HG02981 (cell line): ENCODE data around the gene IFITM1.
A peak's percentile ranks its signal among the peaks of the same experiment; 100 is the strongest.
"Not testable (repeated sequence)": the region's sequence is repeated elsewhere in the genome, so short reads cannot be mapped to it uniquely, and the experiment has no call there.

Source experiments
- ATAC-seq: cut with Tn5 transposase; IDR thresholded peaks from one replicate; pipeline ENCODE4 v1.9.1; 2021; ENCODE audit warnings: mild to moderate bottlenecking, moderate library complexity; ENCODE audit not compliant: unreplicated experiment

Gene IFITM1

GRCh38 chr11:340539-341512 lies 27.0 kb downstream of the IFITM1 start:
- ATAC-seq = no peak

GRCh38 chr11:342328-342727 lies 28.5 kb downstream of the IFITM1 start:
- no peak for ATAC-seq

DNA sequence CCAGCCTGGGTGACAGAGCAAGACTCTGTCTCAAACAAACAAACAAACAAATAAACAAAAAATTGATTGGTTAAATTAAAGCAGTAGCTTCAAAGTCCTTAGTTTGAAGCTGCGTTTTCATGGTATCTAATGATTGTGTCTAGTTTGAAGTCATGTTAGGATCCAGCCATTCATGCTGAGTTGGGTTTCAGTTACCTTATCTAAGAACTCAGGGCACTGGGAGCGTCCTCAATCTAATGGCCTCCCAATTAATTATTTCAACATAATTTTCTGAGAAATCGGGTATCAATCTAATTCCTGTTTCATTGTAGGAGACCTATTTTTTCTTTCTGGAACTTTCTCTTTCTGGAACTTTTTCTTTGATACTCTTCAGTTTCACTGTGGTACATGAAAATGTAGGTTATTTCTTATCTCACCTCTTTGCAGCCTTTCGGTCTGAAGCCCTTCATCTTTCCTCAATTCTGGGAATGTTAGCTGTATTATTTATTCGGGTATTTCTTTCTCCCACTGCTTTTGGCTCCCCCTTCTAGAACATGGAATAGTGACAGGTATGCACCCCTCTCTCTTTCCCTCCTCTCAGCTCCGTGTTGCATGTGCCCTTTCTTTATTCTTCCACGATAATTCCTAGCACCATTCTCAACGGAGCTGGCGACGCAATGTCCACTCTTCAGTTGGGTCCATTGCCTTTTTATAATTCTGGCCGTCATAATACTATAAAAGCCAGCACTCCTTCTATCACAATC lies 31.2 kb downstream of the IFITM1 start:
- no peak for ATAC-seq

- no peak for ATAC-seq
Observed at GRCh38 chr11:346529-346928, 32.7 kb downstream of the IFITM1 start.

DNA sequence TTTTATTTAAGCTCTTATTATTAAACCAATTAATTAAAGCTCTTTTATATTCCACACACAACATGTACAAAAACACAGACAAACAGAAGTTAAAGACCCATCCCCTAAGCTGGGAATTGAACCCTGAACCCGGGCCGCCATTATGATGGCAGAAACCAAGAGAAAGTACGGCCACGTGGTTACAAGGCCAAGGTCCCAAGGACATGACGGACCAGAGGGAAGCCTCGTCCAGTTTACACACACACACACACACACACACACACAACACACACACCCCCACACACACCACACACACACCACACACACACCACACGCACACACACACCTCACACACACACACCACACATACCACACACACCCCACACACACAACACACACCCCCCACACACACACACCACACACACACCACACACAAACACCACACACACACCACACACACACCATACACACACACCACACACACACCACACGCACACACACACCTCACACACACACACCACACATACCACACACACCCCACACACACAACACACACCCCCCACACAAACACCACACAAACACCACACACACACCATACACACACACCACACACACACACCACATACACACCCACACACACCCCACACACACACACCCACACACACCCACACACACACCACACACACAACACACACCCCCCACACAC lies 35.6 kb downstream of the IFITM1 start:
- ATAC-seq = not testable (repeated sequence)

DNA sequence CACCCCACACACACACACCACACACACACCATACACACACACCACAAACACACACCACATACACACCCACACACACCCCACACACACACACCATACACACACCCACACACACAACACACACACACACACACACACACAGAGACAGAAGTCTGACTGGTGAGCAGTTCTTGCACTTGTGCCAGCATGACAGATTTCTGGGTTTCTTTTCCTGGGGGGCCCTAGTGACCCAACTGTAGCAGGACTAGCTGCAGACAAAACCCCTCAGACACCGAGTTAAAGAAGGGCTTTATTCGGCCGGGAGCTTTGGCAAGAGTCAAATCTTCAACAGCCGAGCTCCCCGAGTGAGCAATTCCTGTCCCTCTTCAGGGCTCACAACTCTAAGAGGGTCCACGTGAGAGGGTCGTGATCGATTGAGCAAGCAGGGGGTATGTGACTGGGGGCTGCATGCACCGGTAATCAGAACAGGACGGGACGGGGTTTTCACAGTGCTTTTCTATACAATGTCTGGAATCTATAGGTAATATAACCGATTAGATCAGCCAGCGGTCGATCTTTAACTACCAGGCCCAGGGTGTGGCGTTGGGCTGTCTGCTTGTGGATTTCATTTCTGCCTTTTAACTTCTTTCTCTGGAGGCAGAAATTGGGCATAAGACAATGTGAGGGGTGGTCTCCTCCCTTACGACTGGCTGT lies 36.3 kb downstream of the IFITM1 start:
- ATAC-seq = peak; percentile 18

DNA sequence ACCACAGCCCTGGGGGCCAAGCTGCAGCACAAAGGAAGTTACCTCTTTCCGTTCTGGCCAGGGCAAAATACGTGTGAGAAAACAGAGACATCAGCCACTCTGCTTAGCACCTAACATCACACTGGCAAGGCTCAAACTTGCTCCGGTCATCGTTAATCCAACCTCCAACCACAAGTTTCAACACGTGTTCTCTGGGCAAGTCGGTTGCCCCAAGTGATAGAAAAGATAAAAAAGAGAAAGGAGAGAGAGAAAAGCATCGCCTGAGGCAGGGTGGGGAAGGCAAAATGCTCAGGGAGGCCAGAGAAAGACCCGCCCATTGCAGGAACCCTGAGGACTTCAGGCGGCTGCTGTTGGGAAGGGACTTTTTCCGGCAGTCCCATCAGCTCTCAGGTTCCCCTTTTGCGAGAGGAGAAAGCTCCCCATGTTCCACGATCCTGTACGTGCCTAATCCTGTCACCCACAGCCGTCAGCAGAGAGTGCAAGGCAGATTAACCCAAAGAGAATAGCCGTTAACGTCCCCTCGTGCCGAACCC lies 36.9 kb downstream of the IFITM1 start:
- peak; percentile 46 for ATAC-seq

DNA sequence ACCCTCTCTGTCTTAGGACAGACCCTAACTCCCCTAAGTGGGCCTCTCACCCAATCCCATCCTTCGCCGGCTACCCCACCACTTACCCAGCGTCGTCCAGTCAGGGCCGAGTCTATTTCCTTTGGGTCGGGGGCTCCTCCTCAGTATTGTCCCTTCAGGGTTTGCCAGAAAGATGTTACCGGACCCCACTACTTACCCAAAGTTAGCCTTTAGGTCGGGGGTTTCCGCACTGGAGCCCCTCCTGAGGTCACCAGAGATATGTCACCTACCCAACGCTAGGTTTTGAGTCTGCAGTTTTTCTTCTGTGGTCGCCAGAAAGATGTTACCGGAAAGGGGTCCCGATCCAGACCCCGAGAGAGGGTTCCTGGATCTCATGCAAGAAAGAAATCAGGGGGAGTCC lies 37.6 kb downstream of the IFITM1 start:
- ATAC-seq = no peak

DNA sequence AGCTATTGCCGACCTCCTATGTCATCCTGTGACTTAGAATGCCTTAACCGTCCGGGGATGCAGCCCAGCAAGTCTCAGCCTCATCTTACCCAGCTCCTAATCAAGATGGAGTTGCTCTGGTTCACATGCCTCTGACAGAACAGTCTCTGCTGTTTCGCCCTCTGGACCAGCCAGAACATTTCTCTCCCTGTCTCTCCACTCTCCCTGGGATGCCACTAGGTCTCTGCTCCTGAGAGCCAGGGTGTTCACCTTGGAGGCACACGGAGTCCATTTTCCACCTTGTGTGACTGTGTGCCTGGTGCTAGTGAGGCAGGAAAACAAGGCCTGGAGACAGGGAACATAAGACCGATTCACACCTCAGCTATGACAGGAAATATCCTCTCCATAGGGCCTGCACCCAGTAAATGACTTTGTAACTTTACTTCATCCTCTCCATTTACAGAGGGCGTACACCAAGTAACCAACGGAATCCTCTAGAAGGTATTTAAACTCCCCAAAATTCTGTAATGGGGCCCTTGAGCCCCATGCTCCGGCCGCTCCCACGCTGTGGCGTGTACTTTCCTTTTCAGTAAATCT lies 38.7 kb downstream of the IFITM1 start:
- no peak for ATAC-seq

DNA sequence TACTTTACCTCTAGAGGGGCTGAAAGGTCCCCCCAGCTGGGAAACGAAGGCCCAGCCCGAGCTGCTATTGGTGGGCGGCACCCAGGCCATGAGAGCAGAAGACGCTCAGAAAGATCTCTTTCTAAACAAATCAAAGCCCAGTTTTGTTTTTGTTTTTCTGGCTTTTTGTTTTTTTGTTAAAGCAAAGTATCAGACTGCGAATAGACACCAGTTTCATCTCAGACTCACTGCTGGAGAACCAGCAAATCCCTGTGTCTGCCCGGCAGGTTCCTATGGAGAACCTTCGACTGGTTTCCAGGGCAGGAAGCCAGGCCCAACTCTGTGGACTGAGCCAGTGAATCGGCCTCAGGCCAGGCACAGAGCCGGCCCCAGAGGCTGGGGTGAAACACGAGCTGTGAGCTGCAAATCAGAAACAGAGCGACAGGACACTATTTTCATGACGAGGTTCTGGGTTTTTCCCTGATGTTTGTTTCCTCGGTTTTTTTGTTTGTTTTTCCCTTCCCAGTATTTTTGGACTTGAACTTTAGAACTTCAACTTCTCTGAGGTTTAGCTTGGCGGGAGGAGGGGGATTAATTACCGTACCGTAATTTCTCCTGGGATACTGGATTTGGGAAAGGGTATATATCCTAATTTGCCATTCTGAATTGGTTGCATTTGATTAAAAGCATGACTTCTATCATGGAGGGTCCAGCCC lies 39.5 kb downstream of the IFITM1 start:
- ATAC-seq = no peak

GRCh38 chr11:355581-356458 lies 42.0 kb downstream of the IFITM1 start:
- ATAC-seq = peak; percentile 54

GRCh38 chr11:356610-357009 lies 42.8 kb downstream of the IFITM1 start:
- ATAC-seq = no peak

DNA sequence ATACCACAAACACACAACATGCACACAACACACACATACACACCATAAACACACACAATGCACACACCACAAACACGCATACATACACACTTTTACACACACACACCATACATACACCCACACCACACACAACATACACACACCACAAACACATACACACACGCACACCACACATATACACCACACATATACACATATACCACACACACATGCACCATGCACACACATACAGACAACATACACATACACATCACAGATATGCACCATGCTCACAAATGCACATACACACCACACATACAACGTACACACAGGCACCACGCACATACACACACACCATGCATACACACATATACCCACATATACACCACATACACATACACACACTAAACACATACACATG lies 43.7 kb downstream of the IFITM1 start:
- ATAC-seq = no peak

GRCh38 chr11:358129-358800 lies 44.4 kb downstream of the IFITM1 start:
- ATAC-seq = no peak

- ATAC-seq = no peak
Observed at GRCh38 chr11:359181-359714, 45.4 kb downstream of the IFITM1 start.

- no peak for ATAC-seq
Observed at GRCh38 chr11:360326-361280, 46.8 kb downstream of the IFITM1 start.
